DMS79 (cell line): ENCODE measurements around the gene GDI2.
"Not testable (repeated sequence)": the region's sequence is repeated elsewhere in the genome, so short reads cannot be mapped to it uniquely, and the experiment has no call there.

Source experiments
- DNase-seq: peaks from one replicate; lab custom pipeline; 2025; lab: John Stamatoyannopoulos, UW

GDI2 gene

DNA sequence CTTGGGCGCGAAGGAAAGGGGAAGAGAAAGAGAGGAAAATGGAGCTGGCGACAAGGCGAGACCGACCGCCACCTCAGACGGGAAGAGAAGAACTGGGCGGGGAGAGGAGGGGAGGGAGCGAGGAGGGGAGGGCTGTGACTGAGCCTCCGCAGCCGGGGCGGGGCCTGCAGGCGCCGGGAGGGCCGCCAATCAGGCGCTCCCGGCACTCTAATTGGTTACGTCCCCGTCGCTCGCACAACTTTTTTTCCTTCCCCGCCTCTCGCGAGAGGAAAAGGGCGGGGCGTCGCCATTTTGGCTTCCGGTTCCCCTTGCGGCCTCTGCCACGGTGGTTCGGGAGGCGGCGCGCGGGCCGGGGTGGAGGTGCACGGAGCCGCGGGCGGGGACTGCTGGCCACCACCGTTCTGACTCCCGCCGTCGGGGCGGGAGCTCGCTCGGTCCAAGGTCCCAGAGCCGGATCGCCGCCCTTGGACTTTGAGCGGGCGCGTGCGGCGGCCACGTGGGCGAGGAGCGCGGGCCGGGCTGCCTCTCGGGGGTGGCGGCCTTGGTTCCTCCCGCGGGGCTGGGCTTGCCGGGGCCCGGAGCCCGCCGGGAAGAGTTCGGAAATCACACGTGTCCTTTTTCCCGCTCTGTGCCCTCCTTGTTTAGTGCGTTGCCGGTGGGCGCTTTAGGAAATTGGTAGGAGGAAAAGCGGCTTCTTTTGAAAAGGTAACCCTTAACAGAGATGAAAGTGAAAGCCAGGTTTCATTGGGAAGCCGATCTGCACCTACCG, at the start of gene GDI2:
TSS of gene GDI2 (minus strand) at position 94 of the 769 bp plus-strand sequence. CDS start 176 bp downstream, outside the sequence.
- DNase-seq, result peak; percentile 77

DNA sequence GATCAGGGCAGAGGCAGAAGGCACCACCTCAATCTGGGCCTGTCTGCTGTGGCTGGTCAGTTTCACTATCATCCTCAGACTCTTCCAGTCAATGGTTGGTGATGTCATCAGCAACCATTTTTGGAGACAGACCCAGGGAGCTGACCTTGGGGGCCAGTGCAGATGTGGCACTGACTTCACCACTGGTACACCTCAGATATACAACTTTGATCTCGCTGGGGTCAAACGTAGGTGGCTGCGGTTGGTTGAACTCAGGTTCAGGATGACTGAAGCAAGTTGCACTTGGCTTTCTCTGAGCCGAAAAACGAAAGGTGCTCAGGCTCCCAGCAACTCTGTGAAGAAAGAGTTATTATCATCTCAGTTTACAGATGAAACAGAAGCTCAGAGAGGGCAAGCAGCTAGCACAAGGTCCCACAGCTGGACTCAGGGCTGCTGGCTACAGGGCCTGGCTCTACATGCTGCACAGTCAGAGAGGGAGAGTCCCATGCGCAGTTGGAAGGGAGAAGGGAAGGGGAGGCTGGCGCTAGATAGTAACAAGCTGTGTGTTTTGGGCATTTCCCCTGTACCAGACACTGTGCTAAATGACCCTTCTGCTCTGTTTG, 49.2 kb upstream of the GDI2 start:
- no peak for DNase-seq

DNA sequence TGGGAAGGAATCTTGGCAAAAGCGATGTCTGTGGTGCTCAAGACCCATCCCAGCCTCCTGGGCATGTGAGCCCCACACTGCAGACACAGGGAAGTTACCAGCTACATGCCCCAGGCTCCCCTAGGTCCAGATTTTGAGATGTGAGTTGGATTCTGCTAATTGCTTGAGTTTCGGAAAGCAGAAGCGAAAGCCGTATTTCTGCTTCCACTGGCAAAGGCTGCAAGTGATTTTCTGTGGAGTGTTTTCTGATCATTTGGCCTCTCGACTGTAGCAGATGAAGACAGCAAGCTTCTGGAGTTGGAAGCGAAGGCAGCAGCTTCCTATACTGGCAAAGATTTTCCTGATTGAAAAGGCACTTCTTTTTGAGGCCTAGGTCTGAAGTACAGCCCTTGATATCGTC, 46.8 kb upstream of the GDI2 start:
- no peak for DNase-seq

DNA sequence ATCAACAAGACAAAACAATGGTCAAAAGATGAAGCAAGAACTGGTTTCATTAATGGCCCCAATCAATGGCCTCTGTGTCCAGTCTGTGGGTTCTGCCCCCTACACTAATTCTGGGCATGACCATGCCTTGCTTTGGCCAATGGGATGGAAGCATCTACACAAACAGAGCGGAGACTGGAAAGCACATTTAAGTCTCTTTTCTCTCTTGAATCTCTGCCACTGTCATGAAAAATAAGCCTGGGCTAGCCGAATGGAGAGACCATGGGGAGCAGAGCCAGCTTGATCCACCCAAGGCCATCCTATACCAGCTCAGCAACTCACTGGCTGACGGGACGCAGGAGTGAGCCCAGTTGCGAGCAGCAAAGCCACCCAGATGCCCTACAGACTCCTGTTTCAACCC, 45.6 kb upstream of the GDI2 start:
- no peak for DNase-seq

DNA sequence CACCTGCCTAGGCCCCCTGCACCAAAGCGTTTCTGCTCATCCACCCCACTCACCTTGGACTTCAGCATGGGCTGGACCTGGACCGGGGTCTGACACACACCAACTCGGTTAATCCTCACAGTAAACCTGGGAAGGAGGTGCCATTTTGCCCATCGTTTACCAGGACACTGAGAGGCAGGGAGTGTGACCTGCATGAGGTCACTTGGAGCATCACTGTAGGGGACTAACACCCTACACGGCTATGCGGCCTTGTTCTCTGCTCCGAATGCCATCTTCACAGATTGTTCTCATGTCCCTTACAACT, 43.4 kb upstream of the GDI2 start:
- no peak for DNase-seq

DNA sequence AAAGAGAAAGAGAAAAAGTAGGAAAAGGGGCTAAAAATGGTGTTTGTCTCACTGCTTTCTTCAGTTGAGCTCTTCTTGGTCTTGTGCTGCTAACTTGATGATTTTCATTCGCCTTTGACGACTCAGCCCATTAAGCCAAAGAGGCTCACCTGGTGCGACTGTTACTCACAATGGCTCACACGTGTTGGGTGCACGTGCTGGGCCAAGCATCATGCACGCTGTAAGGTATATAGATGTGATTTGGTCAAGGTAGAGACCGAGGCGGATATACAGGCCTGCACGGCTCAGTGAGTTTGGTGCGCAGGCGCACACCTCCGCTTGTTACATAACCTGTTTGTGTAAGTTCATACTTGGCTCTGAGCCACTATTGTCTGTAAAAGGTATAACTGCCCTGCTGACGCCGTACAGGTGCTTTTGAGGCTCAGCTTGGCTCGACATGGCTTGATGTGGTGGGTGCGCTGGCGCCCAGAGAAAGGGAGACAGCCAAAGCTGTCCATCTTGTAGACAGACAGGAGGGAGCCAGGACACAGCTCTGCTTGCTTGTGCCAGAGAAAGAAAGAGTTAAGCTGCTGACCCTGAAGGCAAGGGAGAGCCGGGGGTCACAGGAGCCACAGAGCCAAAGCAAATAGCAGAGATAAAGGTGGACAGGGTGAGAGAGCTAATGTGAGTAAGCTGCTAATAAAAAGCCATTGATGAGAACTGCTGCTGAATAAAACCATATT, 42.9 kb upstream of the GDI2 start:
- no peak for DNase-seq

DNA sequence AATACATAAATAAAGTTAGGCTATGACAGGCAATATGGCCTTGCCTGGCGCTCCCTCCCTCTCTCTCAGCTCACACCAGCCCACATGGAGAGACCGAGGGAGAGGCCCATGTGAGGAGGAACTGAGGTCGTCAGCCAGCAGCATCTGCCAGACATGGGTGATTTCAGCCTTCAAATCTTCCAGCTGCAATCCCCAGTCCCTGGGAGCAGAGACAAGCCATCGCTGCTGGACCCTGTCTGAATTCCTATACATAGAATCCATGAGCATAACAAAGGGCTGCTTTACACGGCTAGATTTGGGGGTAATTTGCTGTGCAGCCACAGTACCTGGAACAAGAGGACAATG, 40.9 kb upstream of the GDI2 start:
- no peak for DNase-seq

DNA sequence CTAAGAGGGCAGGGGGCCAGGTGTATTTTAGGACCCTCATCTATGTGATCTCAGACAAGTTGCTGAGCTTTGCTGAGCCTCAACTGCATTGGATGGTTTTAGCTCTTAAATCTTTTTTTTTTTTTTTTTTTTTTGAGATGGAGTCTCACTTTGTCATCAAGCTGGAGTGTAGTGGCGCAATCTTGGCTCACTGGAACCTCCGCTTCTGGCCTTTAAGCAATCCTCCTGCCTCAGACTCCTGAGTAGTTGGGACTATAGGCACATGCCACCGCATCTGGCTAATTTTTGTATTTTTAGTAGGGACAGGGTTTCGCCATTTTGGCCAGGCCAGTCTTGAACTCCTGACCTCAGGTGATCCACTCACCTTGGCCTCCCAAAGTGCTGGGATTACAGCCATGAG, 33.4 kb upstream of the GDI2 start:
- not testable (repeated sequence) for DNase-seq

DNA sequence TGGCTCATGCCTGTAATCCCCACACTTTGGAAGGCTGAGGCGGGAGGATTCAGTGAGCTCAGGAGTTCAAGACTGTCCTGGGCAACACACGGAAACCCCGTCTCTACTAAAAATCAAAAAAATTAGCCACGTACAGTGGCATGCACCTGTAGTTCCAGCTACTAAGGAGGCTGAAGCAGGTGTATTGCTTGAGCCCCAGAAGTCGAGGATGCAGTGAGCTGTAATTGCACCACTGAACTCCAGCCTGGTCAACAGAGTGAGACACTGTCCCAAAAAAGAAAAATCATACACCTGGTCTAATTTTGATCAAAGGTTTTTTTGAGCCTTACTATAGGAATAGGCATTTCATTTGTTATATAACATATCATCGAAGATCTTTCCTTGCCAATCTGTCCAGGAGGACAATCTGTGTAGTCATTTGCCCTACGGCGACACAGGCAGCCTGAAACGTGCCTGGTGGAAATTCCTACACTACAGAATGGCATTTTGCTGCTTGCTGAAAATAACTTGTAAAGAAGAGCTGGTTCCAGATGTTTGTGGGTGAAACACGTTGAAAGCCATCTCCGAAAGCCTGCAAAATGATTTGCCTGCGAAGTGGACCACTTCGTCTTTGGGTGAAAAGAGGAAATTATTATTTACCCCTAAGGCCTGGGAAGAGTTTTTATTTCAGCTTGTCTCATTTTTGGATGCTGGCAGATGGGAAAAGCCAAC, 31.3 kb upstream of the GDI2 start:
- no peak for DNase-seq

DNA sequence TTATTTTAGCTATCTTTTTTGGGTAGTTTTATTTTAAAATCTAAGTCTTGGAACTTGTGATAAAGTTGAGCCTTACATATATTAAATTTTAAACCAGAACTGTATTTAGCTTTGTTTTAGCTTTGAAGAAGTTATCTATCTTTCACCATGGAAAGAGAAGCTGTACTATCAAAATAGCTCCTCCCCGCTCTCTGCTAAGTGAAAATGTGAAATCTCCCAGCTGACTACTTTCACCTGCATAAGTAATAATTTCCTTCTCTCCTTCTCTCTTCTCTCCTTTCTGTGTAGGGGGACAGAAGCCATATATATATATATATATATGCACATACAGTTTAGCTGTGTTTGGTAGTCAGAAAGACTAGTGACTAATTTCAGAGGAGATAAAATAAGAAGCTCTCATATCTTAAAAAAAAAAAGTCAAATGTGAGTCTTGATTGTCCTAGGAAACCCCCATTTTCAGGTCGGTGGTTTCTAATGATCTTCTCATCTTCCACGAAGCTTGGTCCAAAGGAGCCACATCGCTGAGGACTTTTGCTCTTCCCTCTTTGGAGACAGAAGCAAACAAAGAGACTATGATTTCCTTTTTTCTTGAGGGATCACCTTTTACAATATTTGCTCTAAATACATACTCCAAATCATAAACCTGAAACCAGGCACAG, 30.6 kb upstream of the GDI2 start:
- DNase-seq, result no peak

DNA sequence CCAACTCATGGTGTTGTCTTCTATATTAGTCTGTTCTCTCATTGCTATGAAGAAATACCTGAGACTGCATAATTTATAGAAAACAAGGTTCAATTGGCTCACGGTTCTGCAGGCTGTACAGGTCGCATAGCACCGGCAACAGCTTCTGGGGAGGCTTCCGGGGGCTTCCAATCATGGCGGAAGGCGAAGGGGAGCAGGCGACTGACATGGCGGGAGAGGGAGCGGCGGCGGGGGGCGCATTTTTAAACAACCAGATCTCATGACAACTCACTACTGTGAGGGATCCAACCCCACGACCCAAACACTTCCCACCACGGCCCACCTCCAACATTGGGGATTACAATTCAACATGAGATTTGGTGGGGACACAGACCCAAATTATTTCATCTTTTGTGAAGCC, 28.7 kb upstream of the GDI2 start:
- no peak for DNase-seq

DNA sequence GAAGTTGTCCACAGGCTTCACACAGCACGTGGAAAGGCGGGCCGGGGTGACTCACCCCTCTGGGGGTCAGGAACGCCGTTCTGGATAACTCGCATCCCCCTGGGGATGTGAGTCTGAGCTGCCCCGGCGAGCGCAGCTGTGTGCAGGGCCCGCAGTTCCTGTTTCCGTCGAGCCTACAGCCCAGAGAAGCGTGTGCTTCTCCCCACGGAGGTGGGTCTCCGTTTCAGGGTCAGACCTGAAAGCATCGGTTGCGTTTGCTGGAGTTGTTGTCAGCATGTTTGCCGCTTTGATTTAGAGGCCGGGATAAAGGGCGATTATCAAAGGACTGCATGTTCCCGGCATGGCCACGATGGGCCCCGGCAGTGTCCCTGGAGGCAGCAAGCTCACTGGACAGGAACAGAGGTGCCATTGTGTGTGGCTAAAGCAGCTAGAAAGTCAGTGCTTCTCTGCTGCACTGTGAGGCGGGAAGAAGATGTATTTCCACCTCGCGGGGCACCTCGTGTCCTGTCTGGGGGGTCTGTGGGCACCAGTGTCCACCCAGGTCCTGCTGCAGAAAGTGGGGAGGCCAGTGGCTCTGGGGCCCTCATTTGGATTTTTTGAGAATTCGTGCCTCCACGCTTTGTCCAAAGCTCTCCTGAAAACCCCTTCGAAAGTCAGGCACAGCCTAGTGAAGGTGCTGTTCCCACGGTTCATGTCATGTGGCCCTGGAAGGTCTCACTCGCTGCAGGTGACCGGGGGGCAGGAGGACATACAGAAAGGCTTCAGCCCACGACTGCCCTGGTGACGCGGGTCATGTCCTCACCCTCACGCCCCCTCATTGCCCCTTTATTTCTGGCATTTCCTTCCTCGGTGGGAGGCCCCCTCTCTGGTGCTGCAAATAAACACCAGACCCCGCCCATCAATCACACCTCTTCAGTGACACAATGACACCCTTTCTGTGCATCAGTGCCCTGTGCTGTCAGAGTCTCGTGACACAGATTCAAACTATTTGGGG, 27.4 kb upstream of the GDI2 start:
- no peak for DNase-seq

DNA sequence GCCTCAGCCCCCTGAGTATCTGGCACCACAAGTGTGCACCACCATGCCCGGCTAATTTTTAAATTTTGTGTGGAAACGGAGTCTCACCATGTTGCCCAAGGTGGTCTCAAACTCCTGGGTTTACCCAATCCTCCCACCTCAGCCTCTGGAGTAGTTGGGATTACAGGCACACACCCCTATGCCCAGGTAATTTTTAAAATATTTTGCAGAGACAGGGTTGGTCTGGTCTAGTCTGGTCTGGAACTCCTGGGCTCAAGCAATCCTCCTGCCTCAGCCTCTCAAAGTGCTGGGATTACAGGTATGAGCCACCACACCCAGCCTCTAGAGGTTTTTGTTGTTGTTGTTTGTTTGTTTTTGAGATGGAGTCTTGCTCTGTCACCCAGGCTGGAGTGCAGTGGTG, 22.9 kb upstream of the GDI2 start:
- DNase-seq, result not testable (repeated sequence)

DNA sequence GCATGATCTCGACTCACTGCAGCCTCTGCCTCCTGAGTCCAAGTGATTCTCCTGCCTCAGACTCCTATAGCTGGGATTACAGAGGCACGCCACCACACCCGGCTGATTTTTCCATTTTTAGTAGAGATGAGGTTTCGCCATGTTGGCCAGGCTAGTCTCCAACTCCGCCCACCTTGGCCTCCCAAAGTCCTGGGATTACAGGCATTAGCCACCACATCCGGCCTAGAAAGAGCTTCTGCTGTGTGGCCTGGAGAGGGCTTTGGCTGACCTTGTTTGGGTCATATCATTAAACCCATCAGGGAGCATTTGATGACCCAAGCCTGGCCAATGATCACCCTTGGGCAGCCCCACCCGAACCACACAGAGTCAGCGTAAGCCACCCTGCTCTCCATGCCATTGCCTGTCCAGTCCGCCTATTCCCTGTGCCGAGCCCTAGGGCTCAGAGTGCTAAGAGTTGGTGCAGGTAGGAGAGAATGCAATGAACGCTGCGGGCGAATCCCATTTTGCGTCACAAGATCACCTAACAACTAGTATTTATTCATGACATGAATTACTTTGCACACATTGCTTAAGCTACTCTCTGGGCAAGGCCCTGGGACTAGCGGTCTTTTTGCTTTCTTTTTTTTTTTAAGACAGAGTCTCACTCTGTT, 22.3 kb upstream of the GDI2 start:
- no peak for DNase-seq

DNA sequence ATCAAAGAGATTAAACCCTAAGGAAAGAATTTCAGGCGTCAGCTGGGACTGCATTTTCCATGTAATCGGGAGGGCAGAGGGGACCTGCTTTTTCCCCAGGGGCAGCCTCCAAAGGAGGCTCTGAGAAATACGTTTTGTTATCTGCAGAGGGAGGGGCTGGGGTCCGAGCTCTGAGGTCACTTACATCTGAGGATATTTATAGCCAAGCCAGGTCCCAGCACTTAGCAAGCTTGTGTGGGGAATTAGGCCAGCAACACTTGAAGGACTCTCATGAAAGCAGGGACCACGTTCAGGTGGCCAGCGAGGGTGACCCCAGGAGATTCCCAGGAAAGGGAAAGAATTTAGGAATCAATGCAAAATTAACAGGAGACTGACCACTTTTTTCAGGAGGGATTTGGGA, 20.6 kb upstream of the GDI2 start:
- no peak for DNase-seq

DNA sequence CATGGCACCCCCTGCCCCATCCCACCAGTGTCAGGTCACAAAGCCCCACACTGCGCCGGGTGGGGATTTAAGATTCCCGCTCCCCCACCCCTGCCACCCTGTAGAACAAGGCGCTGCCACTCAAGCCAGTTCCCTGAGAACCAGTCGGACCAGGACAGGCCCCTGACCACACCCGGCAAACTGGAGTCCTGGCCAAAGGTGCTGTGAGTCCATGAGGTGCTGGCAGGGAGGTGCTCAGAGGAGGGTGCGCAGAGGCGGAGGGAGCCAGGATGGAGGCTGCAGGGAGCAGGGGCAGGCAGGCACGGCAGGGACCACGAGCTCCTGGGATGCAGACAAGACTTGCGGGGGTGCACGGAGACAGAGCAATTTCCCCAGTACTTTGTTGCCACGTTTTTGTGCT, 19.7 kb upstream of the GDI2 start:
- DNase-seq, result no peak

DNA sequence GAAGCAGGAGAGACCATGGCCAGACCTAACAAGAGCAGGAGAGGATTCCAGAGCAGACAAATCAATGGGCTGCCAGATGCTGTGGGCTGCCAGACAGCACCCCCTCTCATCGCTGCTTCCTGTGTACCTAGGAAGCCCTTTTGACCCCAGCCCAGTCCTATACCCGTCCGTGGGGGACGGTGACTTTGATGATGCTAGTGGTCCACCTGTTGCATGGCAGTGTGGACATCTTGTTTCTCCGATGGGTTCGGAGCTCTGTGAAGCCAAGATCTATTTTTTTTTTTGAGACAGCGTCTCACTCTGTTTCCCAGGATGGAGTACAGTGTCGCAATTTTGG, 18.2 kb upstream of the GDI2 start:
- DNase-seq, result no peak

DNA sequence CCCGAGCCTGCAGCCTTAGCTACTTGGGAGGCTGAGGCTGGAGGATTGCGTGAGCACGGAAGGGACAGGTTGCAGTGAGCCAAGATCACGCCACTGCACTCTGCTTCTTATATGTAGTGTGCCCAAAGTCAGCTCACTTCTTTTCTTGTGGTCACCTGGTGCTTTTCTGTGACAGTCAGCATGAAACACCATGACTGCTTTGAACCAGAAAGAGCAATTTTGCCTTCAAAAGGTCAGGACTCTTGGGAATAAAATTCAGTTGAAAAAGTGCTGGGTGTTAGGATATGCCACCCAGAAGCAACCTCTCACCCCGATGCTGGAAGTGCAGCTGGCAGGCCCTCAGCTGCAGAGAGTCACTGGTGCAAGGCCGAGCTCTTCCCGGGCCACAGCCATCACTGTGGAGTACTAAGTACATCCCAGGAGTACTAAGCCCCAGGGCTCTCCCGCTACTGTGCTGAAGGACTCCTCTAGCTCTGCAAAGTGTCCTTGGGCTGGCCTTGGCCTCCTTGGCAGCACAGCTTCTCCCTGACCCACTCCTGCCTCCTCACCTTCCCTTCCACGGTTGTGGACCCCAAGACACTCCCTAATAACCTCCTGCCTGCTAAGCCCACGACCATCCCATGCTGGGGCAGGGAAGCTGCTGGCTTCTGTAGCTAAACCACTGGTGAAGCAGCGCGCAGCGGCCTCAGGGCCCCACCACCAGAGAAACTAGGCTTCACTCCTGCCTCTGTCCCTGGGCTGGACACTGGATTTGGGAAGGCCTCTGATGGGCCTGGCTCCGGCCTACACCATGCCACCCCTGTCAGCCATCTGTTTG, 17.6 kb upstream of the GDI2 start:
- DNase-seq, result no peak

DNA sequence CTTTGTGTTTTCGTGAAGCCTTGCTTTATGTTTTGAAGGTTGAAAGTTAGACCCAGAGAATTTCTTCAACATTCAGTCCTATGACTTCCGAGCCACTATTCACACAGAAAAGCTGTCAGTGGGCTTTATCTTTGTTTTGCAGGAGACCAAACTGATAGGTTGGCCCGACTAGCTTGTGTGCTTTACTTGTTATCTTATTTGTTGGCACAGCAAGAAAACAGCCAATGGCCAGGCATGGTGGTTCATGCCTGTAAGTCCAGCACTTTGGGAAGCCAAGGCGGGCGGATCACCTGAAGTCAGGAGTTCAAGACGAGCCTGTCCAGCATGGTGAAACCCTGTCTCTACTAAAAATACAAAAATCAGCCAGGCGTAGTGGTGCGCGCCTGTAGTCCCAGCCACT, 16.0 kb upstream of the GDI2 start:
- DNase-seq, result no peak

DNA sequence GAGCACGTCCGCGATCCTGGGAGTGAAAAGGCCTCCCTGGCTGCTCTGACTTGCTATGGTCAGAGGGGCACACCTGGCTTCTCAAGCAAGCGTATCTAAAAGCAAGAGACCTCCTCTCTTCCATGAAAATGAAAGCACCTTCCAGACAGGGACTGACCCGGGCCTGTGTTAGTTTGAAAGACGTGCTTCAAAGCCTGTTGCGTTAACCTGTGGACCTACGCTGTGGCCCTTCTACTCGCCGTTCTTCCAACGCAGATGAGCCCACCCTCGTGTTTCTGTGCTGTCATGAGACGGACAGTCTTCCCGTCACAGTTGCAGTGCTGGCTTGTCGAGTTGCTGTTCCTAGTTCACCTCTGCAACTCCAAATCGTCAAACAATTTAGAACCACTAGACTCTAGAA, 15.5 kb upstream of the GDI2 start:
- DNase-seq, result no peak
